Kidney (tissue), 14 donors: ENCODE measurements around the gene MFSD1. TPM values are rescaled to one million over a fixed set of nuclear protein-coding genes. Genes with fewer than 3 reads are reported as not detected.
A peak's percentile ranks its signal among the peaks of the same experiment; 100 is the strongest.

Source experiments
- DNase-seq, 5 donors: peaks; one replicate each; pipeline ENCODE4 v3.0.0-alpha.2; 2013 to 2020
- FAIRE-seq: peaks from 2 replicates; lab custom pipeline; 2012; peaks lifted over from hg19 to GRCh38; lab: Jason Lieb, UNC
- H3K27ac ChIP-seq, 2 donors: one replicate each; pipeline ENCODE4 v1.7.0; 2013; ENCODE audit warnings: low read depth in 2 of 2, low read length in 2 of 2, inconsistent platforms in 1 of 2
- H3K27me3 ChIP-seq: one replicate; pipeline ENCODE4 v1.7.1; 2013; ENCODE audit warnings: low read length, inconsistent platforms; ENCODE audit not compliant: control insufficient read depth, insufficient read depth
- H3K36me3 ChIP-seq, 3 donors: one replicate each; pipeline versions ENCODE4 v1.7.0 to v1.7.1; 2013; ENCODE audit warnings: low read length in 3 of 3, control low read depth in 1 of 3, inconsistent platforms in 1 of 3; ENCODE audit not compliant: insufficient read depth in 3 of 3, control insufficient read depth in 2 of 3
- H3K4me1 ChIP-seq, 3 donors: one replicate each; pipeline versions ENCODE4 v1.7.0 to v1.7.1; 2013; ENCODE audit warnings: low read length in 3 of 3, inconsistent platforms in 1 of 3, low read depth in 1 of 3; ENCODE audit not compliant: control insufficient read depth in 2 of 3, insufficient read depth in 2 of 3
- H3K4me3 ChIP-seq, 3 donors: one replicate each; pipeline versions ENCODE4 v1.7.0 to v1.8.1; 2013; ENCODE audit warnings: low read length in 3 of 3, control low read depth in 1 of 3, inconsistent platforms in 1 of 3
- H3K9ac ChIP-seq, 3 donors: one replicate each; pipeline versions ENCODE4 v1.7.0 to v1.7.1; 2013; ENCODE audit warnings: low read length in 3 of 3, control low read depth in 1 of 3, inconsistent platforms in 1 of 3
- H3K9me3 ChIP-seq, 3 donors: one replicate each; pipeline versions ENCODE4 v1.7.0 to v1.7.1; 2013; ENCODE audit warnings: low read length in 3 of 3, control low read depth in 1 of 3, inconsistent platforms in 1 of 3; ENCODE audit not compliant: control insufficient read depth in 2 of 3, insufficient read depth in 1 of 3
- intact Hi-C: fragments of 100-400 bp; cut with DNase I; formaldehyde crosslinking; loops from one replicate; pipeline ENCODE4 v1.11.1; 2022
- polyA plus RNA-seq: library from polyadenylated mRNA; stranded (reverse); fragments of 350-450 nt; fragmentation: Illumina TruSeq; extraction: RNeasy Lipid Tissue Mini Kit (QIAGEN cat#74804); gene quantifications from one replicate; pipeline ENCODE4 v1.2.3, GENCODE V29; 2014; ENCODE audit warnings: low read depth, low replicate concordance; ENCODE audit not compliant: insufficient read depth
- total RNA-seq: library from RNA; stranded (reverse); fragmentation: NEBNext Ultra II Directional; extraction: Animal tissue kit (Norgen Biotek cat#: 25700); gene quantifications from one replicate; pipeline ENCODE4 v1.2.1, GENCODE V29; 2021
- TF ChIP-seq, protein P1 (sequence below): IDR thresholded peaks from 3 replicates; pipeline ENCODE4 v1.5.1; 2012; ENCODE audit warnings: mild to moderate bottlenecking, moderate library complexity, borderline replicate concordance; ENCODE audit not compliant: insufficient read depth; ENCODE audit errors: extremely low read depth
- donor health status: control.
- donor health status: control.
- donor health status: control.
- donor health status: control.
- donor health status: control.
- donor health status: DM: yes; HTN: yes; CAD: no.
- donor health status: Normal renal cell carcinoma (clear cell type).

MFSD1 gene
- total and polyA plus RNA-seq, 2 donors from 2014 or later: 46.5 to 76.2 TPM

DNA sequence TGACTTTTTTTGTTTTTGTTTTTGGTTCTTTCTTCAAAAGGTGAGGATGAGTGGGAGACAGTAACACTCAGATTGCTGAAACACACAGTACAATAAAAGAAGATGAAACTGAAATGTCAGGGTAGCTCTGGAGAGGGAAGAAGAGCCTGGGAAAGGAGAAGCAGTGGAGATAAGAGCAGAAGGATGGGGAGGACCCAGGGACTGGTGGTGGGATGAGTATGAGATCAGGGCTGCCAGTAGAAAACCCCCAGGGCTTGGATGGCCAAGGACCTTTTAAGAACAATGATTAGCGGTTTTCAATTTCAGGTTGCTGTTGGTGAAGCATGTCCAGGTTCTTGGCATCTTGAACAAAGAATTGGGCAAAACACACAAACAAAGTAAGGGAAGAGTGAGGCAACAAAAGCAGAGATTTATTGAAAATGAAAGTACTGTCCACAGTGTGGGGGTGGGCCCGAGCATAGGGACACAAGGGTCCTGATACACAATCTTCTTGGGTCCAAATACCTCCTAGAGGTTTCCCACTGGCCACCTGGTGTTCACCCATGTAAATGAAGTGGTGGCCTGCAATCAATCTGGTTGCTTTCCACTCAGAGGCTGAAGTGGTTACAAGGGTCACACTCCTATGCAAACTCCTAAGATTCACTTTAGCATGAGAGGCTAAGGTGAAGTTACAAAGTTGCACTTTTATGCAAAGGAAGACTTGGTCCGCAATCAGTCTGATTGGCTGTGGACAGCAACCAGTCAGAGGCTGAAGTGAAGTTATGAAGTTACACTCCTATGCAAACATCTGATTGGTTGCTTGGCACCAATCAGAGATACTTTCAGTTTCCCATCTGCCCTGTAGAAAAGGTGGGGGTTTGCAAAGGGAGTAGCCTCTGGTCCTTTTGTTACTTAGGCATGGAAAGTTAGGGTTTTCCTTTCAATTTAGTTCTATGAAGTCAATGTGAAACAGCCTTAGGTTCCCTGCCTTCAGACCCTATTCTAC is 26.1 kb upstream of the MFSD1 start:
- DNase-seq: no peak
- peaks cover 0 to under 1% (median 0%) of the 10 kb centered on the region in 3 donors for H3K4me1 ChIP-seq

DNA sequence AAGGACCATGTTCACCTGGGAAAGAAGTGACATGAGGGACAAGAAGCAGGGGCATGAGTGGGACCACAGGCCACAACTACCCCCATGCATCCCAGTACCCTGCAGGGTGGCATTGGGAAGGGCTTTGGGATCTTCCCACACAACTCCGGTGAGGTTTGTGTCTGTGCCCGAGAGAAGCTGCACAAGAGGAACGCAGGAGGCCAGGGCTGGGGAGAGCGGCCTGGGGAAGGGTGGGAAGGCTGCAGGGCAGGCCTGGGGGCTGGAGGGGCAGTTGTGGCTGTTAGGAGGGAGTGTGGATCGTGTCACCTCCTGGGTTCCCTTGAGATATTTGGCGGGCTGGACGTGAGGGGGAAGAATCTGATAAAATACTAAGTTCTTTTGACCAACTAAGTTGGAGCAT is 25.3 kb upstream of the MFSD1 start:
- TF ChIP-seq, protein P1, sequence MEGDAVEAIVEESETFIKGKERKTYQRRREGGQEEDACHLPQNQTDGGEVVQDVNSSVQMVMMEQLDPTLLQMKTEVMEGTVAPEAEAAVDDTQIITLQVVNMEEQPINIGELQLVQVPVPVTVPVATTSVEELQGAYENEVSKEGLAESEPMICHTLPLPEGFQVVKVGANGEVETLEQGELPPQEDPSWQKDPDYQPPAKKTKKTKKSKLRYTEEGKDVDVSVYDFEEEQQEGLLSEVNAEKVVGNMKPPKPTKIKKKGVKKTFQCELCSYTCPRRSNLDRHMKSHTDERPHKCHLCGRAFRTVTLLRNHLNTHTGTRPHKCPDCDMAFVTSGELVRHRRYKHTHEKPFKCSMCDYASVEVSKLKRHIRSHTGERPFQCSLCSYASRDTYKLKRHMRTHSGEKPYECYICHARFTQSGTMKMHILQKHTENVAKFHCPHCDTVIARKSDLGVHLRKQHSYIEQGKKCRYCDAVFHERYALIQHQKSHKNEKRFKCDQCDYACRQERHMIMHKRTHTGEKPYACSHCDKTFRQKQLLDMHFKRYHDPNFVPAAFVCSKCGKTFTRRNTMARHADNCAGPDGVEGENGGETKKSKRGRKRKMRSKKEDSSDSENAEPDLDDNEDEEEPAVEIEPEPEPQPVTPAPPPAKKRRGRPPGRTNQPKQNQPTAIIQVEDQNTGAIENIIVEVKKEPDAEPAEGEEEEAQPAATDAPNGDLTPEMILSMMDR: no peak
- Histone ChIP-seq H3K9me3 (no peaks in the 10 kb centered on the region), H3K36me3 (no peaks in the 10 kb centered on the region), H3K4me3 (no peak overlapping the region), H3K9ac (no peak overlapping the region), H3K27ac (no peak overlapping the region), H3K4me1 (no peaks in the 10 kb centered on the region), H3K27me3 (no peaks in the 10 kb centered on the region)
- FAIRE-seq (no peak), DNase-seq (peak in 1 of 5 donors; percentile 71)
- intact Hi-C loops: no loop called here

More for the DNA sequence above, 26.1 kb upstream of the MFSD1 start:
- Histone ChIP-seq H3K4me3 (no peak overlapping the region), H3K27me3 (no peaks in the 10 kb centered on the region), H3K27ac (no peak overlapping the region), H3K36me3 (no peaks in the 10 kb centered on the region), H3K9ac (no peak overlapping the region), H3K9me3 (no peaks in the 10 kb centered on the region)
- TF ChIP-seq, protein P1: no peak
- intact Hi-C loops: no loop called here
- FAIRE-seq: no peak

DNA sequence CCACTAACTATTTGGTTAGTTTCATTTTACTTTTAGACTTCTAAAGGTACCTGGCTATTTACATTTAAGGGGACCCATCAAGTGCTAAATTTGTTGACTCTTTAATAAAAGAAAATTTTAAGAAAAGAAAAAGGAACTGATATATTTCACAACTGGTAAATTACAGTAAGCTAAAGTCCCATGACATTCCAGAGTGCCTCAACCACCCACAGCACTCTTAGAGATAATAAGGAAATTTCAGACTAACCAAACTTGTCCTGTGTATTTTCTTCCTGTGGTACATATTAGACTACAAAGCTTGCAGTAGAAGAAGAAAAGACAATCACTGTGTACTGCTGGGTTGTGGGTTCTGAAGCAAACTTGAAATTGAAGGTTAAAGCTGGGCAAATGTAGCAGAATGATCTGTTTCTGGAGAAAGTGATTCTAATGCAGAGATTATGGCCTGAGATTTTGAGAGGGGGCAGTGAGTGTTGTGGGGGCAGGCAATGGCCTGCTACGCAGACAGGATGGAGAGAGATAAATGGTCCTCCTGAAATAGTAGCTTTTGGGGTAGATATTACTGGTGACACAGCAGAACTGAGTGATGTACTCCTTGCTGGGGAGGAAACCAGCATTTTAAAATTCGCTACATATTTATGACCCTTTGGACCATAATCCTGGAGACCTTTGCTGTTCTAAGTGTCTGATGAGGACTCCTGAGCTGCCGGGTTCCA is 24.5 kb upstream of the MFSD1 start:
- no peak overlapping the region for H3K27ac ChIP-seq
- no peaks in the 10 kb centered on the region for H3K27me3 ChIP-seq
- H3K4me3 ChIP-seq: no peak overlapping the region
- TF ChIP-seq, protein P1: no peak
- intact Hi-C loops: no loop called here
- H3K36me3 ChIP-seq: no peaks in the 10 kb centered on the region
- FAIRE-seq: no peak
- DNase-seq: no peak
- no peak overlapping the region for H3K9ac ChIP-seq
- no peaks in the 10 kb centered on the region for H3K9me3 ChIP-seq
- no peaks in the 10 kb centered on the region for H3K4me1 ChIP-seq
